WTC11 (cell line): Measurements from ENCODE around the gene IER3IP1.

Source experiments
- CBFB ChIP-seq: sonication (generic); formaldehyde crosslinking; IDR thresholded peaks from 2 replicates; pipeline ENCODE4 v1.8.1; 2022; ENCODE audit warnings: mild to moderate bottlenecking, low read depth, missing genetic modification reagents
- CTCF ChIP-seq: fragments of 200-600 bp; IDR thresholded peaks from 2 replicates; pipeline ENCODE4 v1.8.0; 2022; ENCODE audit warnings: antibody characterized with exemption
- NFE2L1 ChIP-seq: sonication (generic); formaldehyde crosslinking; IDR thresholded peaks from 2 replicates; pipeline ENCODE4 v1.8.1; 2023; ENCODE audit warnings: missing genetic modification reagents
- SMAD4 ChIP-seq: sonication (generic); formaldehyde crosslinking; IDR thresholded peaks from 2 replicates; pipeline ENCODE4 v1.8.0; 2022; ENCODE audit warnings: mild to moderate bottlenecking, missing genetic modification reagents

GRCh38 chr18:47206945-47207637 lies 30.9 kb upstream of the IER3IP1 start:
- TF ChIP-seq CTCF: no peak
- no peak for TF ChIP-seq SMAD4 (CRISPR knock-in tag)
- no peak for TF ChIP-seq NFE2L1 (CRISPR knock-in tag)
- TF ChIP-seq CBFB: no peak
